ENCODE results near the gene GAA. TPM values are rescaled to one million over a fixed set of nuclear protein-coding genes. Genes with fewer than 3 reads are reported as not detected.

GAA gene
- total RNA-seq (10 to 100 TPM; 44.1 to 51.3 TPM), polyA plus RNA-seq (10 to 100 TPM in 2 of 3 donors, 1 to 10 TPM in 1; 7.9 to 13.0 (median 10.8) TPM), total RNA-seq (18.7 to 45.4 (median 35.1) reads per million in 6 experiments)

- H3K36me3 Mint-ChIP-seq = no peaks in the 10 kb centered on the region
- DNase-seq (peak; percentile 80 to 97 (median 92)), ATAC-seq (peak; percentile 84 to 85)
- no peaks in the 10 kb centered on the region for H3K27me3 Mint-ChIP-seq
- peak within 1 kb of the TSS; percentile 86 to 93 (median 90) for H3K4me3 Mint-ChIP-seq
- POLR2A ChIA-PET = interaction anchor here (0.6 to 2.2 kb wide), 18 partner anchors 9 to 917 kb away, joined by 3 to 17 read pairs (median 4); partner anchors contain the start of genes EIF4A3, RNF213, SGSH and SLC26A11
- peak within 1 kb of the TSS; percentile 85 to 94 (median 92) for H3K27ac Mint-ChIP-seq
- peaks cover 17 to 33% (median 32%) of the 10 kb centered on the region in 4 donors for H3K4me1 Mint-ChIP-seq
- H3K9me3 Mint-ChIP-seq = no peaks in the 10 kb centered on the region
Observed at GRCh38 chr17:80101011-80101945, at the start of gene GAA. Gene GAA (plus strand): TSS chr17:80101581. CDS start chr17:80104587, 3,006 bp downstream.

DNA sequence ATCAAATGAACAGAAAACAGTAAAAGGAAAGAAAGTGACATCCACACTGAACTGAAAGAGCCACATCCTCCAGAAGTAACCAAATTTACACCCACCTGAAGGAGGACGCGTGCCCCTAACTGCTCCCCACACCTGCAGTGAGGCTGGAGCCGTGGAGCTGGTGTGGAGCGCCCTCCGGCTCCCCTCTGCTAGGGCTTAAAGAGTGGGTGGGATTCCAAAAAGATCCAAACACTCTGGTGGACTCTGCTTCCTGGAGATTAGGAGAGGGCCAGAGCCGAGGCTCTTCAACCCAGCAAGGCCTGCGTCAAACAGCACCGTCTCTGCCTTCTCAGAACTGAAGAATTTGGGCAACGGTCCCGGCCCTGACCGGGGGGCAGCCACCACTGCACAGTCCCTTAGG is 49.7 kb upstream of the GAA start:
- Mint-ChIP-seq H3K4me1 (no peaks in the 10 kb centered on the region), H3K9me3 (no peaks in the 10 kb centered on the region), H3K36me3 (no peaks in the 10 kb centered on the region), H3K4me3 (no peak overlapping the region), H3K27ac (no peak overlapping the region), H3K27me3 (no peaks in the 10 kb centered on the region)
- DNase-seq = no peak
- POLR2A ChIA-PET = no interaction called here
- ATAC-seq = no peak

DNA sequence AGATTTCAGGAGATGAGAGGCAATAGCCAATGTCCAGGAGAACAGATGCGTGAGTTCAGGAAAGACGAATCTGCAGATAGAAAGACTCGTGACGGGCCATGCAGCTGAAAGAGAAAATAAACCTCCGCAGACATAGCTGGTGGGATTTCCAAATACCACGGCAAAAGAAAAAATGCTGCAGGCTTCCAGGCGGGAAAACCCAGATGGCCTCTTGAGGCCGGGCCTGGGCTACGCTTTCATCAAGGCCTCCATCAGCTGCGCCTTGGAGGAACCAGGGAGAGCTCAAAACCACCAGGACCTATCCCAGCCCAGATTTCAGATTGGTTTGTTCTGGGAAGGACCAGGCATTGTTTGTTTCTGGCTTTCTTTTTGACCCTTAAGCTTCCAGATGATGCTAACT is 48.3 kb upstream of the GAA start:
- Mint-ChIP-seq H3K9me3 (no peaks in the 10 kb centered on the region), H3K27ac (no peak overlapping the region), H3K27me3 (no peaks in the 10 kb centered on the region), H3K4me1 (no peaks in the 10 kb centered on the region), H3K36me3 (no peaks in the 10 kb centered on the region), H3K4me3 (no peak overlapping the region)
- ATAC-seq = no peak
- no peak for DNase-seq
- POLR2A ChIA-PET = no interaction called here

GRCh38 chr17:80055597-80055996 is 45.8 kb upstream of the GAA start:
- no peak for DNase-seq
- no peaks in the 10 kb centered on the region for H3K4me1 Mint-ChIP-seq
- POLR2A ChIA-PET = no interaction called here

DNA sequence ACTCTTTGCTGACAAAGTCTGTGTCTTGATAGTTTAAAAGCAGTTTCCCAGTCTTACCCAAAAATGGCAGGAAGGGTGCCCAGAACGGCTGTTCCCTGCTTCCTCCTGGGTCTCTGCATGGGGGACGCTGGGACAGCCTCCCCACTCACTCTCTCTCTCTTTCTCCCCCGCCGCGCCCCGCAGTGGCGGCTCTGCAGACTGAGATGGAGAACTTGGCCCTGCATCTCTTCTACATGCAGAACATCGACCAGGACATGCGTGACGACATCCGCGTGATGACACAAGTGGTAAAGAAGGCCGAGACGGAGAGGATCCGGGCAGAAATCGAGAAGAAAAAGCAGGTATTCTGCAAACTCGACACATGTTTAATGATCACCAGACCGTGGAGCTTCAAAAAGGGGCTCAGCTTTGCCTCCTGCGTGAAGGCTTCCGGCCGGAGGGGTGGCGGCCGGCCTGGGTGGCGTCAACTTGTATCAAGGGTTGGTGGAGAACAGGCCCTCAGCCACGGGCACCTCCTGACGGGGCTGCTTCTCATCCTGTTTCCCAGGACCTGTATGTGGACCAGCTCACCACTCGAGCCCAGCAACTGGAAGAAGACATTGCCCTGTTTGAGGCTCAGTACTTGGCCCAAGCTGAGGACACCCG is 42.9 kb upstream of the GAA start:
- H3K27ac Mint-ChIP-seq = no peak overlapping the region
- peaks cover 0 to 2% (median 0%) of the 10 kb centered on the region in 9 donors for H3K9me3 Mint-ChIP-seq
- no peaks in the 10 kb centered on the region for H3K27me3 Mint-ChIP-seq
- H3K4me3 Mint-ChIP-seq = no peak overlapping the region
- no peaks in the 10 kb centered on the region for H3K36me3 Mint-ChIP-seq
- DNase-seq = no peak
- POLR2A ChIA-PET = no interaction called here
- no peaks in the 10 kb centered on the region for H3K4me1 Mint-ChIP-seq
- ATAC-seq = no peak

More at GRCh38 chr17:80055597-80055996, 45.8 kb upstream of the GAA start:
- Mint-ChIP-seq H3K36me3 (no peaks in the 10 kb centered on the region), H3K9me3 (no peaks in the 10 kb centered on the region), H3K4me3 (no peak overlapping the region), H3K27ac (no peak overlapping the region), H3K27me3 (no peaks in the 10 kb centered on the region)
- ATAC-seq = no peak

DNA sequence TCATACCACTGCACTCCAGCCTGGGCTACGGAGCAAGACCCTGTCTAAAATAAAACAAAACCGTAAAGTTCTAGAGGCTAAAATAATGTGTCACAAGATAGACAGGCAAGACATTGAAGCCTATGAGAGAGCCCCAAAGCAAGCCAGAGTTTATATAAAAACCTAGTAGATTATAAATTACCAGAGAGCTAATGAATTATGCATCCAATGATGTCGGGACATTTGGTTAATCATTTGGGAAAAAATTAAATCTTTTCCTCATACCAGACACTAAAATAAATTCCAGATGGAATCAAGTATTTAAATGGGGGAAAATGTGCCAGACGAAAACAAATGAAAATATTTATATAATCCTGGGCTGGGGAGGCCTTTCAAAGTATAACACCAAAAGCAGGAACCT is 40.7 kb upstream of the GAA start:
- H3K27ac Mint-ChIP-seq = no peak overlapping the region
- H3K9me3 Mint-ChIP-seq = peaks cover 0 to 2% (median 0%) of the 10 kb centered on the region in 9 donors
- no peaks in the 10 kb centered on the region for H3K4me1 Mint-ChIP-seq
- DNase-seq (no peak), ATAC-seq (no peak)
- no peaks in the 10 kb centered on the region for H3K27me3 Mint-ChIP-seq
- POLR2A ChIA-PET = no interaction called here
- H3K4me3 Mint-ChIP-seq = no peak overlapping the region
- no peaks in the 10 kb centered on the region for H3K36me3 Mint-ChIP-seq

DNA sequence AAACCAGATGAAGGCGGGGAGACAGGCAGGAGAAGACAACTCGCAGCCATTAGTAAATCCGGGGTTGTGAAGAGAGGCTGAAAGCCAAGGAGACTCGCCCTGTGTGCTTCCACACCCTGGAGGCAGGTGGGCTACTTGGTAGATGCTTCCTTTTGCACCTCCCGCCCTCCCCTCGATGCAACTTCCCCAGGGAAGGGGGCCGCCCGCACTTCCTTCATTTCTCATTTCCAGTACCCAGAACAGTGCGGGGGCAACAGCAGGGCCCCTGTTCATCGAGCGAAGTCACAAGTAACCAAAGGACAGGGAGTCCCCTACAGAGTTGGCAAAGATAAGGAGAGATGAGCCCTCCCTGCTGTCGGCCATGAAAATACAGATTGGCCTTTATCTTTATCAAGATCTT is 40.0 kb upstream of the GAA start:
- ATAC-seq (no peak), DNase-seq (no peak)
- H3K27ac Mint-ChIP-seq = no peak overlapping the region
- H3K4me3 Mint-ChIP-seq = no peak overlapping the region
- H3K27me3 Mint-ChIP-seq = no peaks in the 10 kb centered on the region
- no peaks in the 10 kb centered on the region for H3K36me3 Mint-ChIP-seq
- H3K4me1 Mint-ChIP-seq = no peaks in the 10 kb centered on the region
- peaks cover 0 to 2% (median 0%) of the 10 kb centered on the region in 9 donors for H3K9me3 Mint-ChIP-seq
- POLR2A ChIA-PET = no interaction called here

- H3K27ac Mint-ChIP-seq = no peak overlapping the region
- no peaks in the 10 kb centered on the region for H3K36me3 Mint-ChIP-seq
- POLR2A ChIA-PET = no interaction called here
- H3K27me3 Mint-ChIP-seq = no peaks in the 10 kb centered on the region
- DNase-seq (no peak), ATAC-seq (no peak)
- no peak overlapping the region for H3K4me3 Mint-ChIP-seq
- peaks cover 0 to 2% (median 0%) of the 10 kb centered on the region in 9 donors for H3K9me3 Mint-ChIP-seq
- peaks cover 0 to under 1% (median 0%) of the 10 kb centered on the region in 4 donors for H3K4me1 Mint-ChIP-seq
Observed at GRCh38 chr17:80063830-80064585, 37.4 kb upstream of the GAA start.

DNA sequence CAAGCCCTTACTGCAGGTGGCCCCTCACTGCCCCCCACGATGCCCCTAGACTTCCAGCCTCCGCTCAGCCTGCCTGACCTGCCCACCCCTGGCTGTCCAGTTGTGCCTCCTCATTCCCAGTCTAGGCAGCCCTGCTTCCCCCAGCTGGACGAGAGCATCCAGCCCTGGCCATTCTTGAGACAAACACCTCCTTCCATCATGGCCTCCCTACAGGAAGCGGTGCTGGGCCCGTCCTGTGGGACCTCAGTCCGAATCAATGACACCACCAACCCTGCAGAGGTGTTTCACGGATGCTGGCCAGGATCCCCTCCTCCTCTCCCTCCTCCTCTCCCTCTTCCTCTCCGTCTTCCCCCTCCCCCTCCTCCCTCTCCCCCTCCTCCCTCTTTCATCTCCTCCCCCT is 36.7 kb upstream of the GAA start:
- DNase-seq (no peak), ATAC-seq (no peak)
- H3K27me3 Mint-ChIP-seq = no peaks in the 10 kb centered on the region
- H3K9me3 Mint-ChIP-seq = peaks cover 0 to 2% (median 0%) of the 10 kb centered on the region in 9 donors
- POLR2A ChIA-PET = no interaction called here
- no peak overlapping the region for H3K4me3 Mint-ChIP-seq
- no peak overlapping the region for H3K27ac Mint-ChIP-seq
- peaks cover 0 to 3% (median 2%) of the 10 kb centered on the region in 4 donors for H3K4me1 Mint-ChIP-seq
- H3K36me3 Mint-ChIP-seq = no peaks in the 10 kb centered on the region

- Mint-ChIP-seq H3K4me1 (peaks cover 0 to 6% (median 2%) of the 10 kb centered on the region in 4 donors), H3K9me3 (peaks cover 0 to 2% (median 0%) of the 10 kb centered on the region in 9 donors), H3K27me3 (no peaks in the 10 kb centered on the region), H3K36me3 (no peaks in the 10 kb centered on the region), H3K4me3 (no peak overlapping the region), H3K27ac (no peak overlapping the region)
- ATAC-seq = no peak
- DNase-seq = no peak
- POLR2A ChIA-PET = no interaction called here
Observed at GRCh38 chr17:80065478-80066170, 35.8 kb upstream of the GAA start.

DNA sequence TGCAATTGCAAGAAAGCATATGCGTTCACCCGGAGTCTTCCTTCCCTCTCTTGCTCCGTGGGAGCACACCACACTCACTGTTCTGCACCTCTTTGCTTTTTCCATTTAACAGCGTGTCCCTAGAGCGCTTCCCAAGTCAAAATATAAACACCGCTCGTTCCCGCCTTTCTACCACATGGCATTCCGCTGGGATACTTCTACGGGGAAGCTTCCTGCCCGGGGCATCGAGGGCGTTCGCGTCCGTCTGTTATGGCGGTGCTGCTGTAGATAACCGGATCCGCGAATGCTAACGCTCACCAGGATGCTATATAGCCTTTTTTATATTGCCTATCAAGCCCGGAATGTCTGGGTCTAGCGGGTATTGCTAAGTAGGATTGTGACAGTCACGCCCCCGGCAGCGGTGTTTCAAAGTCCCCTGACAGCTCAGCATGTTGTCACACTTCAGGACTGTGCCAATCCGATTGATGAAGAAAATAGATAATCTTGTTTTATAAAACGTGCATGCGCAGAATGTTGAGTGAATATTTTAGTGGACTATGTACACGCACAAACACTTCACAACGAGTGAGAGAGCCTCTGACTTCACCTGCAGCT is 33.9 kb upstream of the GAA start:
- H3K4me3 Mint-ChIP-seq = no peak overlapping the region
- no peaks in the 10 kb centered on the region for H3K36me3 Mint-ChIP-seq
- peaks cover 3 to 11% (median 5%) of the 10 kb centered on the region in 4 donors for H3K4me1 Mint-ChIP-seq
- ATAC-seq (no peak), DNase-seq (no peak)
- no peaks in the 10 kb centered on the region for H3K27me3 Mint-ChIP-seq
- H3K27ac Mint-ChIP-seq = no peak overlapping the region
- H3K9me3 Mint-ChIP-seq = no peaks in the 10 kb centered on the region
- POLR2A ChIA-PET = no interaction called here
